Stimulated activated CD8-positive, alpha-beta memory T cell treated with anti-CD3 and anti-CD28 coated beads, Interleukin-15, amount 100 ng/mL, for 48 hours (primary cell): ENCODE measurements around the gene CISD3.
A peak's percentile ranks its signal among the peaks of the same experiment; 100 is the strongest.

ENCODE experiments used
- DNase-seq, 2 donors: peaks; one replicate each; pipeline ENCODE4 v3.0.0-alpha.2; 2020; ENCODE audit warnings: low read depth in 2 of 2

CISD3 gene

GRCh38 chr17:38727736-38728135 lies 2.4 kb upstream of the CISD3 start:
- DNase-seq, result peak; percentile 79

GRCh38 chr17:38728290-38728831 lies 1.8 kb upstream of the CISD3 start:
- peak; percentile 47 to 55 for DNase-seq

GRCh38 chr17:38729368-38729885 lies 714 bp upstream of the CISD3 start:
- no peak for DNase-seq

GRCh38 chr17:38730526-38731379 lies 612 bp downstream of the CISD3 start:
- DNase-seq, result no peak

- no peak for DNase-seq
These were observed 1.6 kb downstream of the CISD3 start for GRCh38 chr17:38731526-38732294.

- no peak for DNase-seq
These were observed 2.5 kb downstream of the CISD3 start for GRCh38 chr17:38732376-38733281.

- DNase-seq, result no peak
These were observed 3.3 kb downstream of the CISD3 start for GRCh38 chr17:38733282-38733981.

GRCh38 chr17:38733982-38734973 lies 4.1 kb downstream of the CISD3 start:
- DNase-seq, result no peak

GRCh38 chr17:38735161-38735997 lies 5.2 kb downstream of the CISD3 start:
- DNase-seq, result peak; percentile 44 to 58

- DNase-seq, result no peak
These were observed 8.0 kb downstream of the CISD3 start for GRCh38 chr17:38738007-38738662.

- no peak for DNase-seq
These were observed 8.5 kb downstream of the CISD3 start for GRCh38 chr17:38738686-38739085.

GRCh38 chr17:38739305-38739704 lies 9.2 kb downstream of the CISD3 start:
- DNase-seq, result no peak

GRCh38 chr17:38740044-38740443 lies 9.9 kb downstream of the CISD3 start:
- no peak for DNase-seq

GRCh38 chr17:38740806-38741205 lies 10.7 kb downstream of the CISD3 start:
- DNase-seq, result no peak

- no peak for DNase-seq
These were observed 11.3 kb downstream of the CISD3 start for GRCh38 chr17:38741461-38741860.

GRCh38 chr17:38741921-38742410 lies 11.8 kb downstream of the CISD3 start:
- no peak for DNase-seq

GRCh38 chr17:38742411-38743308 lies 12.5 kb downstream of the CISD3 start:
- DNase-seq, result no peak
